HCT116 (cell line): Measurements from ENCODE around the gene MED9.

Experiments used
- CEBPB ChIP-seq: IDR thresholded peaks from 2 replicates; pipeline ENCODE4 v1.6.1; 2012; ENCODE audit warnings: low read depth
- CTCF ChIP-seq, 3 experiments: fragments of 200-600 bp in 1 of 3; sonication (generic) in 1 of 3; IDR thresholded peaks in 2 of 3; conservative IDR thresholded peaks in 1 of 3; 2 replicates each; pipeline ENCODE4 v1.5.1; 2012 to 2017; ENCODE audit warnings: low read depth in 2 of 3, low read length in 2 of 3, antibody characterized with exemption in 1 of 3, borderline replicate concordance in 1 of 3, control low read depth in 1 of 3, mild to moderate bottlenecking in 1 of 3, mixed read lengths in 1 of 3, mixed run types in 1 of 3, moderate library complexity in 1 of 3; ENCODE audit not compliant: insufficient read depth in 1 of 3
- MAX ChIP-seq: IDR thresholded peaks from 2 replicates; pipeline ENCODE4 v1.6.1; 2012
- POLR2A ChIP-seq: IDR thresholded peaks from 2 replicates; pipeline ENCODE4 v1.7.0; 2011; ENCODE audit warnings: borderline replicate concordance; ENCODE audit not compliant: insufficient read depth, insufficient read length; ENCODE audit errors: extremely low read depth
- RAD21 ChIP-seq: IDR thresholded peaks from 2 replicates; pipeline ENCODE4 v1.6.1; 2012; ENCODE audit warnings: low read depth, mild to moderate bottlenecking
- SP1 ChIP-seq: IDR thresholded peaks from 2 replicates; pipeline ENCODE4 v1.6.1; 2012; ENCODE audit warnings: low read depth

- TF ChIP-seq RAD21 (no peak), CEBPB (no peak), CTCF (IDR thresholded peaks at IDR 0.05 in 2 of 3, conservative IDR thresholded peaks at IDR 0.05 in 1 of 3; ENCODE audit: borderline replicate concordance in 1 of 3, insufficient read depth in 1 of 3, low read depth in 2 of 3, low read length in 2 of 3) (no peak), SP1 (no peak), MAX (no peak), POLR2A (no peak)
Observed at GRCh38 chr17:17525956-17526355, 49.2 kb downstream of the MED9 start.
